Measurements from ENCODE around the gene OR8U1. TPM values are rescaled to one million over a fixed set of nuclear protein-coding genes. Genes with fewer than 3 reads are reported as not detected.

Gene OR8U1
- total RNA-seq (not detected in 2 replicates), polyA plus RNA-seq (not detected in 2 replicates), polyA minus RNA-seq (not detected in 2 replicates), Bru-seq, nascent RNA (not detected), BruChase-seq, experiment 1, labeled RNA remaining after a 6-hour chase (not detected), BruChase-seq, experiment 2, labeled RNA remaining after a 2-hour chase (not detected)
- not detected in 2 replicates for polyA plus RNA-seq (2011; cell fraction: cytosol; rRNA removed)
- polyA plus RNA-seq (2011; cell fraction: nucleus; rRNA removed): not detected in 2 replicates
- not detected in 2 replicates for polyA plus RNA-seq (2012)
- polyA minus RNA-seq (2011; cell fraction: cytosol; rRNA and poly(A)+ RNA removed): not detected
- polyA minus RNA-seq (2011; cell fraction: nucleus; rRNA and poly(A)+ RNA removed): not detected in 2 replicates
- long read RNA-seq: 0 reads

DNA sequence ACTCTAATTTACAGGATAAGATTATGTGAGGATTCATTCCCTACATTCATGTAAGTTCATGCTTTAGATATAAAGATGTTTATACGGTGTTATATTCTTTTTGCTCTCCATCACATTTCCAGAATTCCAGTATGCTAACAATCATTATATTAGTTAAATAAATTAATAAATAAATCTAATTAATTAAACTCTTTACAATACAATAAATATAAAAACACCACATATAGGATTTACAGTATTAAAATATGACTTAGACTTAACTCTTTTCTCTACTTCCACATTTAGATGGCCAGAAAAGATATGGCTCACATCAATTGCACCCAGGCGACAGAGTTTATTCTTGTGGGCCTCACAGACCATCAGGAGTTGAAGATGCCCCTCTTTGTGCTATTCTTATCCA, at the start of gene OR8U1:
TSS of gene OR8U1 (plus strand) at position 301 of the 400 bp plus-strand sequence. CDS start at position 301, 0 bp downstream.
- CTCF ChIA-PET: no interaction called here
- dilution Hi-C loops (cut with MboI; ENCODE audit: extremely low pct_ligation_motif_present, low sequenced_read_pairs): no loop called here

More for the DNA sequence above, at the start of gene OR8U1:
- no peaks in the 10 kb centered on the region for H3K36me3 ChIP-seq (ENCODE audit: control insufficient read depth in 2 of 2, extremely low read depth in 1 of 2, insufficient read depth in 2 of 2, low read length in 2 of 2)
- H3K27ac ChIP-seq (ENCODE audit: insufficient read depth, low read depth, low read length): no peak within 1 kb of the TSS
- H3K27me3 ChIP-seq (ENCODE audit: control insufficient read depth in 2 of 2, insufficient read depth in 2 of 2, low read length in 2 of 2): no peaks in the 10 kb centered on the region
- intact Hi-C loops (cut with micrococcal nuclease): no loop called here
- H3K9me3 ChIP-seq (replicated peaks; ENCODE audit: control insufficient read depth, insufficient read depth, low read length): no peaks in the 10 kb centered on the region
- POLR2A ChIA-PET: no interaction called here
- DNase-seq (ENCODE audit: low read depth, low spot score) (no peak), FAIRE-seq (no peak)
- BruUV-seq (replicated peaks): no TSS peak
- no peak within 1 kb of the TSS for H3K4me2 ChIP-seq (ENCODE audit: insufficient read depth, low read length)
- H3K79me2 ChIP-seq (ENCODE audit: control insufficient read depth, insufficient read depth, low read length): no peaks in the 10 kb centered on the region
- no peaks in the 10 kb centered on the region for H3K9me1 ChIP-seq (replicated peaks; ENCODE audit: control insufficient read depth, extremely low read depth, insufficient read depth, low read length)
- no peaks in the 10 kb centered on the region for H3K4me1 ChIP-seq (ENCODE audit: control insufficient read depth, extremely low read depth, insufficient read depth, low read length)
- H3K4me3 ChIP-seq (replicated peaks in 1 of 3; ENCODE audit: insufficient read depth in 1 of 3, low read depth in 1 of 3, low read length in 3 of 3): no peak within 1 kb of the TSS
- H3K9ac ChIP-seq (replicated peaks; ENCODE audit: extremely low read depth, insufficient read depth, low read length): no peak within 1 kb of the TSS
- no peak for TF ChIP-seq FOS (IDR thresholded peaks at IDR 0.05; ENCODE audit: borderline replicate concordance, insufficient read depth, low read length)
- no peak for TF ChIP-seq MYC (IDR thresholded peaks at IDR 0.05; ENCODE audit: low read depth, low read length)
- TF ChIP-seq, protein P1, sequence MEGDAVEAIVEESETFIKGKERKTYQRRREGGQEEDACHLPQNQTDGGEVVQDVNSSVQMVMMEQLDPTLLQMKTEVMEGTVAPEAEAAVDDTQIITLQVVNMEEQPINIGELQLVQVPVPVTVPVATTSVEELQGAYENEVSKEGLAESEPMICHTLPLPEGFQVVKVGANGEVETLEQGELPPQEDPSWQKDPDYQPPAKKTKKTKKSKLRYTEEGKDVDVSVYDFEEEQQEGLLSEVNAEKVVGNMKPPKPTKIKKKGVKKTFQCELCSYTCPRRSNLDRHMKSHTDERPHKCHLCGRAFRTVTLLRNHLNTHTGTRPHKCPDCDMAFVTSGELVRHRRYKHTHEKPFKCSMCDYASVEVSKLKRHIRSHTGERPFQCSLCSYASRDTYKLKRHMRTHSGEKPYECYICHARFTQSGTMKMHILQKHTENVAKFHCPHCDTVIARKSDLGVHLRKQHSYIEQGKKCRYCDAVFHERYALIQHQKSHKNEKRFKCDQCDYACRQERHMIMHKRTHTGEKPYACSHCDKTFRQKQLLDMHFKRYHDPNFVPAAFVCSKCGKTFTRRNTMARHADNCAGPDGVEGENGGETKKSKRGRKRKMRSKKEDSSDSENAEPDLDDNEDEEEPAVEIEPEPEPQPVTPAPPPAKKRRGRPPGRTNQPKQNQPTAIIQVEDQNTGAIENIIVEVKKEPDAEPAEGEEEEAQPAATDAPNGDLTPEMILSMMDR (IDR thresholded peaks at IDR 0.05; ENCODE audit: extremely low read depth in 1 of 2, insufficient read depth in 1 of 2, low read depth in 1 of 2, low read length in 2 of 2): no peak
- TF ChIP-seq GATA2 (IDR thresholded peaks at IDR 0.05; ENCODE audit: insufficient read depth, insufficient read length, low read depth, low read length): no peak
- TF ChIP-seq MAX (IDR thresholded peaks at IDR 0.05; ENCODE audit: insufficient read depth, insufficient read length): no peak
- no peak for TF ChIP-seq POLR2A (IDR thresholded peaks at IDR 0.05; ENCODE audit: low read depth, low read length)
- TF ChIP-seq EZH2 (IDR thresholded peaks at IDR 0.05; ENCODE audit: borderline replicate concordance, low read depth, low read length, severe bottlenecking): no peak
- no peak for TF ChIP-seq POLR2AphosphoS5 (IDR thresholded peaks at IDR 0.05; ENCODE audit: insufficient read depth, low read depth, low read length)
- no peak for TF ChIP-seq JUN (IDR thresholded peaks at IDR 0.05; ENCODE audit: borderline replicate concordance, insufficient read depth, insufficient read length, low read depth)
- no peak within 1 kb of the TSS for H2AFZ ChIP-seq (ENCODE audit: low read depth, low read length)
- no peaks in the 10 kb centered on the region for H4K20me1 ChIP-seq (replicated peaks; ENCODE audit: control insufficient read depth, extremely low read depth, insufficient read depth, low read length)

Measured in endothelial cell of umbilical vein (primary cell).